HFF-Myc (cell line): ENCODE data around the gene ZCCHC17.
"Not testable (repeated sequence)": the region's sequence is repeated elsewhere in the genome, so short reads cannot be mapped to it uniquely, and the experiment has no call there.

Experiments
- DNase-seq: peaks from one replicate; pipeline ENCODE4 v3.0.0-alpha.2; 2011; ENCODE audit warnings: low read depth; ENCODE audit errors: extremely low read depth
- H3K4me3 ChIP-seq: replicated peaks from 2 replicates; pipeline ENCODE4 v1.5.1; 2011; ENCODE audit warnings: low read depth, mild to moderate bottlenecking, control low read depth, low read length
- TF ChIP-seq, protein P1 (sequence below): IDR thresholded peaks from 2 replicates; pipeline ENCODE4 v1.5.1; 2012; ENCODE audit warnings: mild to moderate bottlenecking, low read depth, low read length, control low read depth; ENCODE audit errors: missing control alignments

Gene ZCCHC17

DNA sequence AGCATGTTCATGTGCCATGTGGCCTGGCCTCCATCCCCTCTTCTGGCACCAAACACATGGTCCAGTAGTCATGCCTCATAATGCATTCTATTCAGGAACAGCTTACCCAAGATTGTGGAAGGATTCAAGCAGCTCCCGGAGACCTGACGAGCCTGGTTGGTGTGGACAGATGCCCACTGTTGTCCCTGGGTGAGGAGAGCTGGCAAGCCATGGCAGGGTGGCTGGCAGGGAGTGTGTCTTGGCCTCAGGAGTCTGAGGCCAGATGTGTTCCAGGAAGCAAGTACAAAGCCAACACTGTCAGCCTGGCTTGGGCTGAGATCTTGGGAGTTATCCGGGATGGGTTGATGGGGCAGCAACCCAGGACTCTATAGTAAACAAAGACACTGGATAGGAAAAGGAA is 83.3 kb downstream of the ZCCHC17 start:
- TF ChIP-seq, protein P1, sequence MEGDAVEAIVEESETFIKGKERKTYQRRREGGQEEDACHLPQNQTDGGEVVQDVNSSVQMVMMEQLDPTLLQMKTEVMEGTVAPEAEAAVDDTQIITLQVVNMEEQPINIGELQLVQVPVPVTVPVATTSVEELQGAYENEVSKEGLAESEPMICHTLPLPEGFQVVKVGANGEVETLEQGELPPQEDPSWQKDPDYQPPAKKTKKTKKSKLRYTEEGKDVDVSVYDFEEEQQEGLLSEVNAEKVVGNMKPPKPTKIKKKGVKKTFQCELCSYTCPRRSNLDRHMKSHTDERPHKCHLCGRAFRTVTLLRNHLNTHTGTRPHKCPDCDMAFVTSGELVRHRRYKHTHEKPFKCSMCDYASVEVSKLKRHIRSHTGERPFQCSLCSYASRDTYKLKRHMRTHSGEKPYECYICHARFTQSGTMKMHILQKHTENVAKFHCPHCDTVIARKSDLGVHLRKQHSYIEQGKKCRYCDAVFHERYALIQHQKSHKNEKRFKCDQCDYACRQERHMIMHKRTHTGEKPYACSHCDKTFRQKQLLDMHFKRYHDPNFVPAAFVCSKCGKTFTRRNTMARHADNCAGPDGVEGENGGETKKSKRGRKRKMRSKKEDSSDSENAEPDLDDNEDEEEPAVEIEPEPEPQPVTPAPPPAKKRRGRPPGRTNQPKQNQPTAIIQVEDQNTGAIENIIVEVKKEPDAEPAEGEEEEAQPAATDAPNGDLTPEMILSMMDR: no peak
- DNase-seq: no peak

DNA sequence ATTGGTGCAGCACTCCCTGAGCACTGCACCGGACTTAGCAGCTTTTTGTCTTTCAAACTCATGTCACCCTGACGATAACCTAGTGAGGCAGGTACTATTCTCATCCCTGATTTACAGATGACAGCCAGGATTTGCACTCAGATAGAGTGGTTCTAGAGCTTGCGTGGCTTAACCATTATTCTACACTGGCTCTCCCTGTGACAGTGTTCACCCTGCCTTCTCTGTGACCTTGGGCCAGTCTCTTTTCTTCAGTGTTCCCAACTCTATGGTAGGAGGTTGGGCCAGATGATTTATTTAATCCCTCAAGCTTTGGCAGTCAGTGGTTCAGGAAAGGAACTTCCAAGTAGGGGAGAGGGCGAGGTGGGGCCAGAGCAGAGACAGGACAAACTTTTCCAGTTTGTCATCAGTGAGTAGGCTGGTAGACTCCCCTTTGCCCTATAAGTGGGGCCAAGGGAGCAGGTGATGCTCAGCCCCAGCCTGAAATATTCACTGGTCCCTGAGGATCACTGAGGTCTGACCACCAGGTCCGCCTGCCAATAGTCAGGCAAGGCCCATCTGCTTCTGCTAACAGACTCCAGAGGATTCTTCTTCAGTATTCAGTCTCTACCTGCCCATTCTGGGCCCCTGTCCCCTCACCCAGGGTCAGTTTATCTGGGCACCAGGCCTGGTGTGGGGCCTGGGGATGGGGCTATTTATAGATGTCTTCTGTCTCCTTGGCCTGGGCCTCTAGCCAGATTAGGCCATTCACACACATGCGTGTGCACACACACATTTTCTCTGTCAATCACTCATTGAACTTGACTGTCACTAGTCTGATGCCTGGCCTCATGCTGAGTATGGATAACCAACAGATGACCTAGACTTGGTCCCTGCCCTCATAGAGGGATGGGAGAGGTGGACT is 84.8 kb downstream of the ZCCHC17 start:
- TF ChIP-seq, protein P1: no peak
- DNase-seq: no peak
- H3K4me3 ChIP-seq: no peak overlapping the region

More for the DNA sequence above, 83.3 kb downstream of the ZCCHC17 start:
- no peak overlapping the region for H3K4me3 ChIP-seq

DNA sequence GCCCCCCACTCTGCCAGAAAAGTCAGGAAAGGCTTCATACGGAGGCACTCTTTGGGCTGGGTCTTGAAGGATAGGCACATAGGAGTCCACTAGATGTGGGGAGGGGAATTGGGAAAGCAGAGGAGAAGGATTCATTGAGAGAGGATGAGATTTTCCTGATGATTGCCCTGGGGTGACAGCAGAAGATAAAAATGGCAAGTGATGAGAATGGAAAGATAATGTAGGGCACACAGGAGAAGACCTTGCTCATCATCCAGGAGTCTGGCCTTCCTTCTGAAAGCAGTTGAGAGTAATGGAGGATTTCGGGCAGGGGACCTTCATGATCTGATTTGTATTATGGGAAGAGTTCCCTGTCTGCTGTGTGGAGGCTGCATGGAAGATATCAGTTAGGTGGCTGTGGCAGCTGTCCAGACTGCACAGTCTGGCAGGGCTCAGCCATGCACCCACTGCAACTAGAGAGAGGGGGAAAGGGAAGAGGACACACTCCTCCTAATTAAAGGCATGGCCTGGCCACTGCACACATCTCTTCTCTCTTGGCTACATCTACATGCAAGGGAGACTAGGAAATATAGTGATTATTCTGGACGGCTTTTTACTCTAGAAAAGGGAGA is 85.7 kb downstream of the ZCCHC17 start:
- TF ChIP-seq, protein P1: no peak
- no peak for DNase-seq
- no peak overlapping the region for H3K4me3 ChIP-seq

DNA sequence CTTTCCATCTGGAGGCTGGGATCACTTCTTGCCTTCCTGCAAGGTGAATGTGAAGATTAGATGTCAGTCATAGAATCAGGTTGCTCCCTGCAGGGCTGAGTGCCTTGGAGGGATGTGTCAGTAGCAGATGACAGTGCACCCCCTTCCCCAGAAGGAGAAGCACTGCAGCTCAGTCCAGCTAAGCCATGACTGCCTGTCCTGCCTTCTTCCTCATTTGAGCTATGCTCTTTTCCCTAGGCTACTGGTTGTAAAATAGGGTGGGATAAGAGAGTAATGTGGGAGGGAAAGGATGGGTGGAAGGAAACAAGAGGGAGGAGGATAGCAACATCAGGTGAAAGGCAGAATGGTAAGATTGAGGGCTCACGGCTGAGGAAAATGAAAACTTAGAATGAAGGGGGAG is 87.1 kb downstream of the ZCCHC17 start:
- DNase-seq: no peak
- TF ChIP-seq, protein P1: no peak
- no peak overlapping the region for H3K4me3 ChIP-seq

DNA sequence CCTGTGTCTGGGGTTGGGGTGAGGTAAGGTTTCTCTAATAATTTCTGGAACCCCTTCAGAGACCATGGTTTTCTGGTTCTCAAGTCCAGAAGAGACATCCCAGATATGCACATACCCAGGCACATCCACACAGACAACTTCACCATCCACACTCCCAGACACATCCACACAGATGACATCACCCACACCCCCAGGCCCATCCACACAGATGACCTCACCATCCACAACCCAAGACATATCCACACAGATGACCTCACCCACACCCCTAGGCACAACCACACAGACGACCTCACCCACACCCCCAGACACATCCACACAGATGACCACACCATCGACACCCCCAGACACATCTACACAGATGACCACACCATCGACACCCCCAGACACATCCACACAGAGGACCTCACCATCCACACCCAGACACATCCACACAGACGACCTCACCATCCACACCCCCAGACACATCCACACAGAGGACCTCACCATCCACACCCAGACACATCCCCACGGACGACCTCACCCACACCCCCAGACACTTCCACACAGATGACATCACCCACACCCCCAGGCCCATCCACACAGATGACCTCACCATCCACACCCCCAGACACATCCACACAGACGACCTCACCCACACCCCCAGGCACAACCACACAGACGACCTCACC is 89.9 kb downstream of the ZCCHC17 start:
- H3K4me3 ChIP-seq, DNase-seq: not testable (repeated sequence)

DNA sequence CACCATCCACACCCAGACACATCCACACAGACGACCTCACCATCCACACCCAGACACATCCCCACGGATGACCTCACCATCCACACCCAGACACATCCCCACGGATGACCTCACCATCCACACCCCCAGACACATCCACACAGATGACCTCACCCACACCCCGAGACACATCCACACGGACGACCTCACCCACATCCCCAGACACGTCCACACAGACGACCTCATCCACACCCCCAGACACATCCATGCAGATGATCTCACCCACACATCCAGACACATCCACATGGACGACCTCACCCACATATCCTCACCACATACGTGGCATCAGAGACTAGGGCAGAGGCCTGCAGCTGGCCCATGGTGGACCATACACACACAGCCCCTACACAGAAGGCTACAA is 90.8 kb downstream of the ZCCHC17 start:
- TF ChIP-seq, protein P1: no peak
- DNase-seq: no peak
- no peak overlapping the region for H3K4me3 ChIP-seq

DNA sequence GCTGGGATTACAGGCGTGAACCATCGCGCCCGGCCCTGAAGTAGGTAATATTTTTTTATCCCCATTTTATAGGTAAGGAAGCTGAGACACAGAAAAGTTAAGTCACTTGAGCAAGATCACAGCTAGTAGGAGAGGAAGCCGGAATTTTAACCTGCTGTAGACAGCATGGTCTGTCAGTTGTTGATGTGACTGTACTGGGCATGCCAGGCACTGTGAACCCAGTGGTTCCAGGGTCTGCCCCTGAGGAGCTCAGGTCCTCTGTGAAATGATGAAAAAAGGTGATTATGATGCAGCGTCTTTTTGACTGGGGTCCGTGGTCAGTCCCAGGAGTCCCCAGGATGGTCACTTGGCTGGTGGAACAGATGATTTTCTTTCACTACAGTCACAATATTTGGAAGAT is 92.8 kb downstream of the ZCCHC17 start:
- TF ChIP-seq, protein P1: no peak
- no peak overlapping the region for H3K4me3 ChIP-seq
- no peak for DNase-seq
